Measurements from ENCODE around the gene ACLY. TPM values are rescaled to one million over a fixed set of nuclear protein-coding genes. Genes with fewer than 3 reads are reported as not detected.

ACLY gene
- total RNA-seq, 1 donor from 2014 or later = 422 TPM

DNA sequence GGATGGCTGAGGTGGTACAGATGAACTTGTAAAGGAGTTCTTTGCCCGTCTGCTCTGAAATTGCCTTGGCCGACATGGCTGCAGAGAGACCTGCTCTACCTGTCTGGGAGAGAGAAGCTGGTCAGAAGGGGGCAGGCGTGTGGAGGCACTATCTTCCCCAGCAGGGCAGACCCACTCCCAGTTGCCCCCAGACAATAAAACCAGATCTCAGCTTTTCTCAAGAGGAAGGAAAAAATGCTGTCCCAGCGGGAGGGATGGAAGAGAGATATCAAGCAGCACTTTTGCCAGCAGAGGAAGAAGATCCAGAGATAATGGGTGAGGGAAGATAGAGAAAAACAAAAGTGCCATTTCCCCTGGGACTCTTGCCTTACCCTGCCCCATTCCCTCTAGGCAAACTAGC is 5.0 kb downstream of the ACLY start:
- TF ChIP-seq, protein P1, sequence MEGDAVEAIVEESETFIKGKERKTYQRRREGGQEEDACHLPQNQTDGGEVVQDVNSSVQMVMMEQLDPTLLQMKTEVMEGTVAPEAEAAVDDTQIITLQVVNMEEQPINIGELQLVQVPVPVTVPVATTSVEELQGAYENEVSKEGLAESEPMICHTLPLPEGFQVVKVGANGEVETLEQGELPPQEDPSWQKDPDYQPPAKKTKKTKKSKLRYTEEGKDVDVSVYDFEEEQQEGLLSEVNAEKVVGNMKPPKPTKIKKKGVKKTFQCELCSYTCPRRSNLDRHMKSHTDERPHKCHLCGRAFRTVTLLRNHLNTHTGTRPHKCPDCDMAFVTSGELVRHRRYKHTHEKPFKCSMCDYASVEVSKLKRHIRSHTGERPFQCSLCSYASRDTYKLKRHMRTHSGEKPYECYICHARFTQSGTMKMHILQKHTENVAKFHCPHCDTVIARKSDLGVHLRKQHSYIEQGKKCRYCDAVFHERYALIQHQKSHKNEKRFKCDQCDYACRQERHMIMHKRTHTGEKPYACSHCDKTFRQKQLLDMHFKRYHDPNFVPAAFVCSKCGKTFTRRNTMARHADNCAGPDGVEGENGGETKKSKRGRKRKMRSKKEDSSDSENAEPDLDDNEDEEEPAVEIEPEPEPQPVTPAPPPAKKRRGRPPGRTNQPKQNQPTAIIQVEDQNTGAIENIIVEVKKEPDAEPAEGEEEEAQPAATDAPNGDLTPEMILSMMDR (conservative IDR thresholded peaks at IDR 0.05) = no peak
- H3K9me3 Mint-ChIP-seq = no peaks in the 10 kb centered on the region
- peaks cover 12% of the 10 kb centered on the region for H3K36me3 Mint-ChIP-seq (ENCODE audit: low read depth)
- peak overlapping the region; percentile 28 for H3K4me3 Mint-ChIP-seq
- peaks cover 48% of the 10 kb centered on the region for H3K4me1 Mint-ChIP-seq
- no peak overlapping the region for H3K27ac Mint-ChIP-seq (ENCODE audit: unreplicated experiment)
- H3K27me3 Mint-ChIP-seq (ENCODE audit: low read depth) = no peaks in the 10 kb centered on the region
- no peak for DNase-seq (ENCODE audit: low read depth, low spot score)

DNA sequence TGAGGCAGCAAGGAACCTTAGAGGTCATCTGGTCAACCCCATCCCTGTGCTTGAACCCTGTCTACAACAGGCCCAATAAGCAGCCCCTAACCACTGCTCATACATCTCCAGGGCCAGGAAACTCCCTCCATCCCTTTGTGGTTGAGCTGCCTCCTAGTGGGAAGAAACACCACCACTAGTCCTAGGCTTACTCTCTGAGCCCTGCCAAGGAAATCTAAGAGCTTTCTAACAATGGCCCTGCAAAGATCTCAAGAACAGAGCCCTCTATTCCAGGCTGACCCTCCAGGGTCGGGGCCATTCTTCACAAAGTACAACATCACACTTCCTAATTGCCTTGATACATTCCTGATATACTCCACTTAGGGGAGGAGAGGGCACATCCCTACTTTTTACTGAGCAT is 5.8 kb downstream of the ACLY start:
- no peaks in the 10 kb centered on the region for H3K9me3 Mint-ChIP-seq
- H3K27ac Mint-ChIP-seq (ENCODE audit: unreplicated experiment) = no peak overlapping the region
- no peaks in the 10 kb centered on the region for H3K27me3 Mint-ChIP-seq (ENCODE audit: low read depth)
- peaks cover 12% of the 10 kb centered on the region for H3K36me3 Mint-ChIP-seq (ENCODE audit: low read depth)
- peaks cover 48% of the 10 kb centered on the region for H3K4me1 Mint-ChIP-seq
- no peak for DNase-seq (ENCODE audit: low read depth, low spot score)
- peak overlapping the region; percentile 27 for H3K4me3 Mint-ChIP-seq
- TF ChIP-seq, protein P1 (conservative IDR thresholded peaks at IDR 0.05) = no peak

DNA sequence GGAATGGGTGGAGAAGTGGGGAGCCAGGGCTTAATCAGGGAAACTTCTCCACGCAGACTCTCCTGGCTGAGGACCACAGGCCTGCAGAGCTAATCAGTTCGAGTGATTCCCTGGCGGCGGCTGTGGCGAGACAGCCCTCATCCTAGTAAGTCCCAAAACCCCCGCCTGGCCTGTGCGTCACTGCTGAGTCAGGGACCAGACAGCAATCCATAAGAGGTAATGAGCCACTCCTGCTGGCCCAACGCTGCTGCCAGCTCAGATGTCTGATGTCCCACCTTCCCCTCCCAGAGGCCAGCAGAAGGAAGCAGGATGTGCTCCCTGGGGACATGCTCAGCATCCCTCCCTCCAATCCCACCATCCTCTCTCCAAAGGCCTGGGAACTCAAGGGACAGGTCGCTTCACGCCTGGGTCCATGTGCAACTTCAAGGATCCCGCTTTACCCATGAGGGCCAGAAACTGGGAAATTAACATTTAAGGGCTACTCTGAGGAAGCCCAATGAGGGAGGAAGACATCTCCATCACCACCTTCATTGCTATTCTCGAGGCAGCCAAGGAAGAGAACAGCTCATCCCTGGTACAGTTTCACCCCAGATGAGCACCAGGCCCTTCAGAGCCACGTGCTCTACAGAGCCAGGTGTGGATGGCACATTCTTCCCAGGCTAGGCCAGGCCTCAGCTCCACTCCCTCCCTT is 7.9 kb downstream of the ACLY start:
- TF ChIP-seq, protein P1 (conservative IDR thresholded peaks at IDR 0.05) = no peak
- Mint-ChIP-seq H3K9me3 (no peaks in the 10 kb centered on the region), H3K4me1 (peaks cover 34% of the 10 kb centered on the region), H3K27me3 (ENCODE audit: low read depth) (no peaks in the 10 kb centered on the region), H3K36me3 (ENCODE audit: low read depth) (peaks cover 12% of the 10 kb centered on the region), H3K4me3 (peak overlapping the region; percentile 7), H3K27ac (ENCODE audit: unreplicated experiment) (no peak overlapping the region)
- no peak for DNase-seq (ENCODE audit: low read depth, low spot score)

DNA sequence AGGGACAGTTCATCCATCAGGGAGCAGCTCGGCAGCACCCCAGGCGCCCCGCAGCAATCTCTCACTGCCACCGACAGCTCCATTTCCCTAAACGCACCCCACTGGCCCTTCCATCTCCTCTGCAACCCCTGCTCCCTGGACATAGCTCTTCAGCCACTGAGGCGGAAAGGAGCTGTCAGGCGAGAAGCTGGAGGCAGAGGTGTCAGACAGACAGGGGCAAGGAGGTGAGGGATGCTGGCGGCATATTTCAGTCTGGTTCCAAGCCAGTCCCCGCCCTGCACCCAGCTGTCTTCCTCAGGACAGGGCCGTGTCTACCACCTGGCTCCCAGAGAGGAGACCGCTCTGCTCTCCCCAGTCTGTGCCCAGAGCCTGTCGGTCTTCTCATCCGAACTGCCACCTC is 9.7 kb downstream of the ACLY start:
- H3K27ac Mint-ChIP-seq (ENCODE audit: unreplicated experiment) = no peak overlapping the region
- no peaks in the 10 kb centered on the region for H3K9me3 Mint-ChIP-seq
- no peak overlapping the region for H3K4me3 Mint-ChIP-seq
- DNase-seq (ENCODE audit: low read depth, low spot score) = no peak
- H3K27me3 Mint-ChIP-seq (ENCODE audit: low read depth) = no peaks in the 10 kb centered on the region
- TF ChIP-seq, protein P1 (conservative IDR thresholded peaks at IDR 0.05) = no peak
- H3K36me3 Mint-ChIP-seq (ENCODE audit: low read depth) = peaks cover 17% of the 10 kb centered on the region
- H3K4me1 Mint-ChIP-seq = peaks cover 18% of the 10 kb centered on the region

DNA sequence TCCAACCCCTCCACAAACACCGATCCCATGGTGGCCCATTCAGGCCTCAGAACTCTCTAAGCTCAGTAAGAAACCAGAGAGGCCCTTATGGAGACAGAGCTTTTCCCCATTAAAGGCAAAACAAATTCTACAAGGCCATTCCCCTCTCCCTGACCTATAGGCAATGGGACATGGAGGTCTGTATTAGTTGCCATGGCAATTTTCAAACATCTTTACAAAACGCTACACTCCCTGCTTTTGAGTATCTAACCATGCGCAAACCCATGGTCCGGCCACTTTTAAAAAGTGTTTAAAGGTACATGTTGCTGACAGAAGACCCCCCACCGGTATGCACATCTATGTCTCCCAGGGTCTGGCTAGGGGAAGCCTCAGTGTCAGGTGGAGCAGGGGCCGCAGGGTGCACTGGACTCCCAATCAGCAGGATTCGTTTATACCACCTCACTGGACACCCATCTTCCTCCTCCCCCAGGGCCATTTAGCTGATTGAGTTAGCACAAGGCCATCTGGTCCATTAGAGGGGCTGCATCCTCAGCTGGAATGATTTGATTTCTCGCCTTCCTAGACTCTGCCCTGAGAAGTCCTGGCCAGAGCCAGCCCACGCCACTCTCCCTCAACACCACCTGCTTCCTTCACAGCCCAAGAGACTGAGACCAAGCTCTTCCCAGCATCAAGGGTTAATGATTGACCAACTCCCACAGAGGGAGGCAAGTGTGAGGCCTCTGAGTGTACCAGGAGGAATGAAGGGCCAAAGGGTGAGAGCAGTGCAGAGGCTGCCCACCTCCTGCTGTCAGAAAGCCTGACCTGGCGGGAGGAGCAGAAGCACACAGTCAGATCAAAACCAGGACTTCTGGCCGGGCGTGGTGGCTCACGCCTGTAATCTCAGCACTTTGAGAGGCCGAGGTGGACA is 10.9 kb downstream of the ACLY start:
- peak overlapping the region; percentile 13 for H3K4me3 Mint-ChIP-seq
- H3K36me3 Mint-ChIP-seq (ENCODE audit: low read depth) = peaks cover 19% of the 10 kb centered on the region
- TF ChIP-seq, protein P1 (conservative IDR thresholded peaks at IDR 0.05) = no peak
- peak overlapping the region; percentile 84 for H3K27ac Mint-ChIP-seq (ENCODE audit: unreplicated experiment)
- DNase-seq (ENCODE audit: low read depth, low spot score) = no peak
- peaks cover 7% of the 10 kb centered on the region for H3K4me1 Mint-ChIP-seq
- H3K9me3 Mint-ChIP-seq = no peaks in the 10 kb centered on the region
- no peaks in the 10 kb centered on the region for H3K27me3 Mint-ChIP-seq (ENCODE audit: low read depth)

Measured in neural crest cell (in vitro differentiated cells).